A673 (cell line): Measurements from ENCODE around the gene THBS2.

Source experiments
- CTCF ChIP-seq: fragments of 300-800, 200-600 bp; sonication (generic); conservative IDR thresholded peaks from 2 replicates; pipeline ENCODE4 v1.5.1; 2017; ENCODE audit warnings: low read depth, mild to moderate bottlenecking, antibody characterized with exemption, low read length, moderate library complexity, mixed read lengths
- EZH2 ChIP-seq: fragments of 200-600 bp; sonication (generic); IDR thresholded peaks from 2 replicates; pipeline ENCODE4 v1.6.1; 2017; ENCODE audit warnings: borderline replicate concordance, low read depth, mild to moderate bottlenecking, mixed read lengths, antibody characterized with exemption, low read length; ENCODE audit not compliant: poor library complexity, severe bottlenecking

DNA sequence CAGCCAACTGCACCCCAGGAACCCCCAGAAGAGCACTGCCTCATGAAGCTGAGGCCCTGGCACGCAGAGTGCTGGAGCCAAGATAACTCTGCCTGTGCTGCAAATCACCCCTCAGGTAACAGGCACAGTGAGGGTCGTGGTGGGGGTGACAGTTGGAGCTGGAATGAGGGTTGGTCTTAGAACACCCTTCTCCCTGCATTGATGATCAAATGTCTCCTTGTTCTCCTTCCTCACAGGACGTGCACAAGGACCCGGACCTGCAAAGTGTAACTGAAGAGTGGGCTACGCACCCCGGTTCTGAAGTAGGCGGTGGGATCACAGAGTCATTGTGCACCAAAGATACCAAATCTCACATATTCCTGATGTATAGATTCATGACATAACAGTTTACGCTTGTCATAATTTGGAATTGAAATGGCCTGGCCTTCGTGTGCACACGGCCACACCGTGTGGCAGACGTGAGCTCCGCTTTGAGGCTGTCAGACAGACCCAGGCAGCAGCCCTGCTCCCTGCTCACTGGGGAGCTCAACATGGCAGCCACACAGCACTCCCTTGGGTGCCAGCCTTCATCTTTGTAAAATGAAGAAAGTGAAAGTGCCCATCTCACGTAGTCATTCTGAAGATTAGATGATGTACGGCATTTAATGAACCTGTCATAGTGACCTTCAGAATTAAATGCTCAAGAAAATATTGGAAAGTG is 8.8 kb downstream of the THBS2 start:
- no peak for TF ChIP-seq CTCF
- TF ChIP-seq EZH2 = no peak
